ENCODE results near the gene GPR161.
A peak's percentile ranks its signal among the peaks of the same experiment; 100 is the strongest.

GPR161 gene

GRCh38 chr1:168178227-168178637 lies 41.5 kb upstream of the GPR161 start:
- TF ChIP-seq CTCF (IDR thresholded peaks at IDR 0.05; ENCODE audit: low read depth, low read length) (no peak), MAX (IDR thresholded peaks at IDR 0.05; ENCODE audit: low read depth, low read length) (no peak), MYC (IDR thresholded peaks at IDR 0.05; ENCODE audit: low read depth, low read length) (0 out of 2 replicates have a peak, but pooled peaks have one; percentile 7)
- peak overlapping the region; percentile 93 for H3K4me3 ChIP-seq (ENCODE audit: low read depth, low read length)
- no peak for DNase-seq (ENCODE audit: low read depth)

GRCh38 chr1:168172250-168172915 lies 35.7 kb upstream of the GPR161 start:
- no peak for TF ChIP-seq MYC (IDR thresholded peaks at IDR 0.05; ENCODE audit: low read depth, low read length)
- TF ChIP-seq POLR2A (IDR thresholded peaks at IDR 0.05; ENCODE audit: extremely low read depth, insufficient read length): no peak
- TF ChIP-seq MAX (IDR thresholded peaks at IDR 0.05; ENCODE audit: low read depth, low read length): no peak
- no peak for TF ChIP-seq CTCF (IDR thresholded peaks at IDR 0.05; ENCODE audit: low read depth, low read length)
- no peak overlapping the region for H3K4me3 ChIP-seq (ENCODE audit: low read depth, low read length)
- DNase-seq (ENCODE audit: low read depth): no peak

- TF ChIP-seq CTCF (IDR thresholded peaks at IDR 0.05; ENCODE audit: low read depth, low read length) (no peak), MAX (IDR thresholded peaks at IDR 0.05; ENCODE audit: low read depth, low read length) (no peak), MYC (IDR thresholded peaks at IDR 0.05; ENCODE audit: low read depth, low read length) (no peak), POLR2A (IDR thresholded peaks at IDR 0.05; ENCODE audit: extremely low read depth, insufficient read length) (no peak)
- H3K4me3 ChIP-seq (ENCODE audit: low read depth, low read length): no peak overlapping the region
- DNase-seq (ENCODE audit: low read depth): peak; percentile 27
These were observed 34.1 kb upstream of the GPR161 start for GRCh38 chr1:168170564-168171508.

- TF ChIP-seq POLR2A (IDR thresholded peaks at IDR 0.05; ENCODE audit: extremely low read depth, insufficient read length): no peak
- TF ChIP-seq MAX (IDR thresholded peaks at IDR 0.05; ENCODE audit: low read depth, low read length): no peak
- TF ChIP-seq CTCF (IDR thresholded peaks at IDR 0.05; ENCODE audit: low read depth, low read length): no peak
- no peak for TF ChIP-seq MYC (IDR thresholded peaks at IDR 0.05; ENCODE audit: low read depth, low read length)
- H3K4me3 ChIP-seq (ENCODE audit: low read depth, low read length): no peak overlapping the region
- DNase-seq (ENCODE audit: low read depth): no peak
These were observed 31.1 kb upstream of the GPR161 start for GRCh38 chr1:168167806-168168205.

- no peak overlapping the region for H3K4me3 ChIP-seq (ENCODE audit: low read depth, low read length)
- DNase-seq (ENCODE audit: low read depth): no peak
- no peak for TF ChIP-seq MAX (IDR thresholded peaks at IDR 0.05; ENCODE audit: low read depth, low read length)
- no peak for TF ChIP-seq POLR2A (IDR thresholded peaks at IDR 0.05; ENCODE audit: extremely low read depth, insufficient read length)
- no peak for TF ChIP-seq MYC (IDR thresholded peaks at IDR 0.05; ENCODE audit: low read depth, low read length)
- TF ChIP-seq CTCF (IDR thresholded peaks at IDR 0.05; ENCODE audit: low read depth, low read length): no peak
These were observed 28.0 kb upstream of the GPR161 start for GRCh38 chr1:168164771-168165170.

Data from NB4 (cell line).